OCI-LY1 (cell line): ENCODE measurements around the gene TCF4.

ENCODE experiments used
- EZH2 ChIP-seq: fragments of 200-600 bp; sonication (generic), shearing (Covaris generic); IDR thresholded peaks from 2 replicates; pipeline ENCODE4 v1.8.0; 2017; ENCODE audit warnings: borderline replicate concordance, mixed run types, mild to moderate bottlenecking, antibody characterized with exemption, low read length, moderate library complexity, mixed read lengths
- TF ChIP-seq, protein P1 (sequence below): fragments of 200-600 bp; sonication (generic), shearing (Covaris generic); IDR thresholded peaks from 2 replicates; pipeline ENCODE4 v1.5.1; 2017; ENCODE audit warnings: mild to moderate bottlenecking, antibody characterized with exemption, low read length, moderate library complexity, mixed read lengths

- TF ChIP-seq, protein P1, sequence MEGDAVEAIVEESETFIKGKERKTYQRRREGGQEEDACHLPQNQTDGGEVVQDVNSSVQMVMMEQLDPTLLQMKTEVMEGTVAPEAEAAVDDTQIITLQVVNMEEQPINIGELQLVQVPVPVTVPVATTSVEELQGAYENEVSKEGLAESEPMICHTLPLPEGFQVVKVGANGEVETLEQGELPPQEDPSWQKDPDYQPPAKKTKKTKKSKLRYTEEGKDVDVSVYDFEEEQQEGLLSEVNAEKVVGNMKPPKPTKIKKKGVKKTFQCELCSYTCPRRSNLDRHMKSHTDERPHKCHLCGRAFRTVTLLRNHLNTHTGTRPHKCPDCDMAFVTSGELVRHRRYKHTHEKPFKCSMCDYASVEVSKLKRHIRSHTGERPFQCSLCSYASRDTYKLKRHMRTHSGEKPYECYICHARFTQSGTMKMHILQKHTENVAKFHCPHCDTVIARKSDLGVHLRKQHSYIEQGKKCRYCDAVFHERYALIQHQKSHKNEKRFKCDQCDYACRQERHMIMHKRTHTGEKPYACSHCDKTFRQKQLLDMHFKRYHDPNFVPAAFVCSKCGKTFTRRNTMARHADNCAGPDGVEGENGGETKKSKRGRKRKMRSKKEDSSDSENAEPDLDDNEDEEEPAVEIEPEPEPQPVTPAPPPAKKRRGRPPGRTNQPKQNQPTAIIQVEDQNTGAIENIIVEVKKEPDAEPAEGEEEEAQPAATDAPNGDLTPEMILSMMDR = no peak
- no peak for TF ChIP-seq EZH2
Measured at GRCh38 chr18:55246278-55246677, 341.7 kb downstream of the TCF4 start.
